Endothelial cell of umbilical vein (primary cell): Measurements from ENCODE around the gene CHD6.

Source experiments
- CTCF ChIP-seq, 2 donors: IDR thresholded peaks; 1 replicate in 1 of 2; 2 replicates in 1 of 2; pipeline ENCODE4 v1.5.1; 2011; ENCODE audit warnings: low read length in 2 of 2, mild to moderate bottlenecking in 2 of 2, moderate library complexity in 2 of 2, control low read depth in 1 of 2, inconsistent platforms in 1 of 2, low read depth in 1 of 2; ENCODE audit not compliant: insufficient read depth in 1 of 2; ENCODE audit errors: extremely low read depth in 1 of 2
- EZH2 ChIP-seq: IDR thresholded peaks from 2 replicates; pipeline ENCODE4 v1.6.1; 2012; ENCODE audit warnings: borderline replicate concordance, low read depth, mild to moderate bottlenecking, moderate library complexity, low read length, inconsistent platforms; ENCODE audit not compliant: severe bottlenecking
- FOS ChIP-seq: IDR thresholded peaks from 2 replicates; pipeline ENCODE4 v1.6.1; 2011; ENCODE audit warnings: mild to moderate bottlenecking, low read length, moderate library complexity, borderline replicate concordance; ENCODE audit not compliant: insufficient read depth
- JUN ChIP-seq: IDR thresholded peaks from 2 replicates; pipeline ENCODE4 v1.6.1; 2011; ENCODE audit warnings: borderline replicate concordance, low read depth; ENCODE audit not compliant: insufficient read length, insufficient read depth
- MAX ChIP-seq: IDR thresholded peaks from 2 replicates; pipeline ENCODE4 v1.6.1; 2011; ENCODE audit not compliant: insufficient read depth, insufficient read length
- MYC ChIP-seq: IDR thresholded peaks from one replicate; pipeline ENCODE4 v1.6.1; 2011; ENCODE audit warnings: mild to moderate bottlenecking, low read depth, low read length
- POLR2A ChIP-seq: IDR thresholded peaks from 2 replicates; pipeline ENCODE4 v1.6.1; 2012; ENCODE audit warnings: low read depth, mild to moderate bottlenecking, control low read depth, low read length
- POLR2AphosphoS5 ChIP-seq: IDR thresholded peaks from 2 replicates; pipeline ENCODE4 v1.6.1; 2012; ENCODE audit warnings: low read depth, mild to moderate bottlenecking, control low read depth, low read length, moderate library complexity; ENCODE audit not compliant: insufficient read depth

- TF ChIP-seq POLR2A (no peak), CTCF (IDR thresholded peaks at IDR 0.05; ENCODE audit: extremely low read depth in 1 of 2, insufficient read depth in 1 of 2, low read depth in 1 of 2, low read length in 2 of 2) (no peak), POLR2AphosphoS5 (no peak), EZH2 (no peak), MAX (no peak), FOS (no peak), JUN (no peak), MYC (no peak)
Observed at GRCh38 chr20:41594514-41595322, 23.5 kb downstream of the CHD6 start.
